HG03097 (cell line): ENCODE measurements around the gene FBXW5.

Experiments used
- ATAC-seq: cut with Tn5 transposase; IDR thresholded peaks from one replicate; pipeline ENCODE4 v1.9.1; 2021; ENCODE audit not compliant: unreplicated experiment, low FRiP score

Gene FBXW5

DNA sequence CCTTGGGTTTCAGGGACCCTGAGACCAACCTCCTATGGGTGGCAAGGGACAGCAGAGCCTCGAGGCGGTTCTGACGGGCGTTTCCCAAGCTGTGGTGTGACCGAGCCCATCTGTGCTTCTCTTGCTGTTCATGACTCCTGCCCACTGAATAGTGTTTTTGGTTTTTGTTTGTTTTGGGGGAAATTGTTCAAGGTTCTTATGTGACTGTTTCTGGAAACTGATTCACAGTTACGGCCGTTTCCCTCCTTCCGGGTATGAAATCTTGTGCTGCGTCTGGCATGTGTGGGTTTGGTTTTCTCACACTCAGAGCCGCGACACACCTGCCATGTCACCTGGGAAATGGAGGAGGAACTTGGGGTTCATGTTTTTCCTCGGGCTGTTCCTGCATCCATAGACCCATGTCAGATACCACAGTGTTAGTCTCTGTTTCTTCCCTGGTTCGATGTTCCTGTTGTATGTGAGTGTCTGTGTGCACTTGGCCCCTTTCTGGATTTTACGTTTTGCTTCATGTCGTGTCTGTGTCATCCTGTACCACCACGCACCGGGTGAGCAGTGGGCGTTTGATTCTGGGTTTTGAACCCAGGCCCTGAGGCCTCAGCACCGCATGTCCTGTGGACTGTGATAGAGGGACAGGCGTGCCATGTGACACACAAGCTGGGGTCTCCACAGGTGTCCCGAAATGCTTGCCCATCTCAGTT is 28.8 kb downstream of the FBXW5 start:
- no peak for ATAC-seq

DNA sequence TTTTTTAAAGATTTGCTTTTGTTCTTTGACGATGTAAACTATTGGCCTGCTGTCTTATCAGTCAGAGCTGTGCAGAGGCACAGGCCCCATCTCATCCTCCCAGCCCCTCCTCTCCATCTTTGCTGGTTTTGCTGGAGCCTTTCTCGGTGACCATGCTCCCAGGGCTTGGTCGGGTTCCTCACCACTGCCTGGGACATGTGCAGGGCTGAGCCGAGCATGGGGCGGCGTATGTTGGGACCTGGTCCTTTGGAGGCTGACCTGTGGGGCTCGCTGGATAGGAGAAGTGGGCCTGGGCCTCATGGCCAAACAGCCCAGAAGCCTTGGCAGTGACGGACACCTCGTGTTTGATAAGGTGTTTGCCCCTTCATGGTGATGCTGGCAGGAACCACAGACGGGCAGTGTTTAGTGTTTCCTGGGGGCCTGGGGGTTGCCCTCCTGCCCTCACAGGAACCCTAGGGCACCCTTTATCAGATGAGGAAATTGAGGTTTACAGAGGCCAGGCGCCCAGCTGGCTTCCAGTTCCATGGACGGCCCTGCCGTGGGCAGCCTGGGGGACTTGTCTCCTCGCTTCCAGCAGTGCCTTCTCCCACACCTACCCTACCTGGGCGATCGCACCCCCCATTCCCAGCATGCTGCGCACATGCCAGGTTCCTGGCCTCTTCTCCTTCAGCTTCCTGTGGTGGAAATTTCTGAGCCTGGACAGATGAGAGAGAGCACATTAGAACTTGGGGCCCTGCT is 30.7 kb downstream of the FBXW5 start:
- no peak for ATAC-seq

GRCh38 chr9:136910901-136911245 is 33.7 kb downstream of the FBXW5 start:
- ATAC-seq = no peak

- ATAC-seq = no peak
Observed at GRCh38 chr9:136910197-136910900, 34.2 kb downstream of the FBXW5 start.

GRCh38 chr9:136907011-136907914 is 37.3 kb downstream of the FBXW5 start:
- ATAC-seq = no peak

DNA sequence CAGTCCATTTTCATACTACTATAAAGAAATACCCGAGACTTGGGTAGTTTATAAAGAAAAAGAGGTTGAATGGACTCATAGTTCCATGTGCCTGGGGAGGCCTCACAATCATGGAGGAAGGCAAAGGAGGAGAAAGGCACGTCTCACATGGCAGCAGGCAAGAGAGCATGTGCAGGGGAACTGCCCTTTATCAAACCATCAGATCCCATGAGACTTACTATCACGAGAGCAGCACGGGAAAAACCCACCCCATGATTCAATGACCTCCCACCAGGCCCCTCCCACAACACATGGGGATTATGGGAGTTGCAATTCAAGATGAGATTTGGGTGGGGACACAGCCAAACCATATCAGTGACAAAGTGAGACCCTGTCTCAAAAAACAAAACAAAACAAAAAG is 38.3 kb downstream of the FBXW5 start:
- no peak for ATAC-seq

DNA sequence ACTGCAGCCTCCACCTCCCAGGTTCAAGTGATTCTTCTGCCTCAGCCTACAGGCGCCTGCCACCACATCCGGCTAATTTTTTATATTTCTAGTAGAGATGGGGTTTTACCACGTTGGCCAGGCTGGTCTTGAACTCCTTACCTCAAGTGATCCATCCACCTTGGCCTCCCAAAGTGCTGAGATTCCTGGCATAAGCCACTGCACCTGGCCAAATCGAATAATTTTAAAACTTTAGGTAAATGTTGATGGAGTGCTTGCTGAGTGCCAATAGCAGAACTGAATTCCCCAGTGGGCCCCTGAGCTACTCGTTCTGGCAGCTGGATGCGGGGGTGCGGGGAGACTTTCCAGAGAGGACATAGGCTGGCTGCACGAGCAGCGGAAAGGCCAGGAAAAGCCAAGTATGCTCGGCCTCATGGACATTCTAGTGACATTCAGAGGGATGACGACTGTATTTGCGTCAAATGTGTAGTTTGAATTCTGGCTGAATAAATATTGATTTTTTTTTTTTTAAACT is 41.4 kb downstream of the FBXW5 start:
- ATAC-seq = no peak

DNA sequence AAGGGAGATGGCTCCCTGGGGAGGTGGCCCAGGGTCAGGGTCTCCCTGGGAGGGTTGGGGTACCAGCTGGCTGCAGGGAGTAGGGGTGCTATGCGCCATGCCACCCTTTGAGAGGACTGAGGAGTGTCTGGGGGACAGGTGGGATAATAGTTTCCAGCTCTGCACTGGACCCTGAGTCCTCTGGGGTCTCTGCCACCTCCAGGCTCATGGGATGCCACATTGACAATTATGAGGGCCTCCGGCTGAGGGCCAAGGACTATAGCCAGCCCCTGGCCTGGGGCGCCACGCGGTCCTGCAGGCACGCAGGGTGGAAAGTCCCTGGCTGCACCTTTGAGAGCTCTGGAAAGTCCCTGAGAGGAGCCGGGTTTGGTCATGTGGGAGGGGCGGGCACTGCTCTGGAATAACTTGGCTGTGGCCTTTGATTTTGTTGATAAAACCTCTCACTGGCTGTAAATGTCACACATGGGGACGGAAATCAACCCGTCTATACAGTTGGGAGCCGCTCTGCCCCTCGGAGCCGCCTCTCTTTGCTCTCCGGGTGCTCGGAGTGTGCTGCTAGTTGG is 42.2 kb downstream of the FBXW5 start:
- no peak for ATAC-seq

DNA sequence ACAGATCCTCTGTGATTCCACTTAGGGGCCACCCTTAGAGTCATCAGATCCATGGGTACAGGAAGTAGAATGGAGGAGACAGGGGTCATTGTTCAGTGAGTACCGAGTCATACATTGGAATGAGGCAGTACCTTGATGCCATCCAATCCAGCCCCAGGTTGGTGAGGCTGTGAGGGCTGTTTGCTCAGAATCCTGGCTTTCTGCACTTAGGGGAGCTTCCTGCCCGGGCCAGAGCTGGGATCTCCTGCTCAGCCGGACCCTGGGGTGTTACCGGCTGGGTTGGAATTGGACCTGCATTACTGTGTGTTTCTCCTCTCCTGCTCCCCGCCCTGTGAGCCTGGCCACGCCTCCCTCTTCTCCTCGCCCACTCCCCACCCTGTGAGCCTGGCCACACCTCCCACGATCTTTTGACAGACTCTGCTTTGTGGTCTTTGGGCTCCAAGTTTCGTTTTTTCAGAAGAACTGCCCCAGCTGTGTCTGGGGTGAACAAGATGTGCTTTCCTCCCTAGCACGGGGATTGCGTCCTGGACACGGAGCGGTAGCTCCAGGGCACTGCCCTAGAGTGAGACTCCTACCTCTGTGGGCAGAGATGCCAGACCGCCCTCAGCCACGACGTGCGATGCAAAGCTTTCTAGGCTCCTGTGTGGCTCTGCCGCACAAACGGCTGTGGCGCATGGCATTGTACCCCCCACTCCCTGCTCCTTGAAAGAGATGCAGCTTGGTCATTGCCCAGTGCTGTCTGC is 42.9 kb downstream of the FBXW5 start:
- no peak for ATAC-seq

GRCh38 chr9:136900988-136901515 is 43.5 kb downstream of the FBXW5 start:
- ATAC-seq = no peak

- ATAC-seq = no peak
Observed at GRCh38 chr9:136900556-136900955, 44.0 kb downstream of the FBXW5 start.

DNA sequence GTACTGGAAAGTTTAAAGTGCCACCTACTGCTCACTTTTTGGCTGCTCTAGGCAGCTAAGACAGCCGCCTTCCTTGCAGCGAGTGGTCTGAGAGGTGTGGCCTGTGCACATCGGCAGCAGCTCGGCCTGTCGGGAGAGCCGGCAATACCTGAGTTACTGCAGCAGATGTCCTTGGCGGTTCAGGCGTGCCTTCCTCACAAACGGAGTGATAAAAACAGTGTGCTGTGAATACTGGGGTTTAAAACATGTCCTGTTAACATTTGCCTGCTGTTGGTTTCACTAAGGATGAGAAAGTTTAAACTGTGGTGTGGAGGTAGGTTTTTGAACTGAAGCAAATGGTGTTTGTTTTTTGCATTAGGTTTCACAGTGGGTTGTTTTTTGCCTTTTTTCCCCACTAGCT is 45.3 kb downstream of the FBXW5 start:
- no peak for ATAC-seq

GRCh38 chr9:136898483-136899100 is 45.9 kb downstream of the FBXW5 start:
- no peak for ATAC-seq

- ATAC-seq = no peak
Observed at GRCh38 chr9:136896027-136896426, 48.5 kb downstream of the FBXW5 start.

DNA sequence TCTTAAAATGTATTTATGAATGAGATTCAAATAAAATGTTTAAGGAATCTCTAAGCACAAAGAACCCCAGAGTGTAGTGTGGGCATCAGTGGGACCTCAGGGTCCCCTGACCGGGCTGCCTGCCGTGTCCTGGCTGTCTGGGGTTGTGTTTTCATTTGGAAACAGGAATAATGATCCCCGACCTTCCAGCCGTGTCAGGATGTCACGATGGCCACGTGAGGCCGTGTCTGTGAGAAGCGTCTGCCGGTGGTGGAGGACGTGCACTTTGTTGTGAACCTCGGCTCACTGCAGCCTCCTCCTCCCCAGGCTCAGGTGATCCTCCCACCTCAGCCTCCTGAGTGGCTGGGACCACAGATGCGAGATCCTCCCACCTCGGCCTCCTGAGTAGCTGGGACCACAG is 53.9 kb downstream of the FBXW5 start:
- ATAC-seq = no peak
